GM19023 (cell line): ENCODE results near the gene EIF2AK3.

Source experiments
- ATAC-seq: cut with Tn5 transposase; IDR thresholded peaks from one replicate; pipeline ENCODE4 v1.9.1; 2021; ENCODE audit warnings: mild to moderate bottlenecking, moderate library complexity; ENCODE audit not compliant: unreplicated experiment

Gene EIF2AK3

GRCh38 chr2:88545118-88545517, 82.1 kb downstream of the EIF2AK3 start:
- ATAC-seq, result no peak

- ATAC-seq, result no peak
Observed at GRCh38 chr2:88543541-88544057, 83.7 kb downstream of the EIF2AK3 start.

- no peak for ATAC-seq
Observed at GRCh38 chr2:88542668-88543067, 84.6 kb downstream of the EIF2AK3 start.

- no peak for ATAC-seq
Observed at GRCh38 chr2:88540346-88540745, 86.9 kb downstream of the EIF2AK3 start.

GRCh38 chr2:88538362-88538917, 88.8 kb downstream of the EIF2AK3 start:
- ATAC-seq, result no peak

- no peak for ATAC-seq
Observed at GRCh38 chr2:88537640-88538039, 89.6 kb downstream of the EIF2AK3 start.

GRCh38 chr2:88530081-88530480, 97.2 kb downstream of the EIF2AK3 start:
- no peak for ATAC-seq

- no peak for ATAC-seq
Observed at GRCh38 chr2:88521445-88522073, 105.7 kb downstream of the EIF2AK3 start.

GRCh38 chr2:88517759-88518201, 109.5 kb downstream of the EIF2AK3 start:
- ATAC-seq, result no peak
